ENCODE data around the gene SCFD2. TPM values are rescaled to one million over a fixed set of nuclear protein-coding genes. Genes with fewer than 3 reads are reported as not detected.

Gene SCFD2
- polyA plus RNA-seq, 3 donors: 5.4 to 9.4 (median 6.7) TPM

DNA sequence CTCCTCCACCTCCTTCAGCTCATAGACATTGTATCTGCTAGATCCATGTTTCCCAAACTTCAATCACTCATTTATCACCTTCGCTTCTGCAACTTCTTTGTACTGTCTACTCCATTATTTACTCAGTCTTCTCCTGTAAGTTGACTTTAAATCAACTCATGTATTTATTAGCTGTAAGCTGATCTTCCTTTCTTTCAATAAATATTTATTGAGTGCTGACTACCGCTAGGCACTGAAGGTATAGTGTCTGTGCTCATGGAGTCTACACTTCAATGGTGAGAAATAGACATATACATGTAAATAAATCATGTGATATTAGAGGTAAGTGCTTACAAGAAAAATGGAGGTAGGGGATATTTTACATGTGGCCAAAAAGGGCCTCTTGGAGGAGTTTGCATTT is 429.1 kb downstream of the SCFD2 start:
- intact Hi-C loops (cut with micrococcal nuclease): no loop called here

DNA sequence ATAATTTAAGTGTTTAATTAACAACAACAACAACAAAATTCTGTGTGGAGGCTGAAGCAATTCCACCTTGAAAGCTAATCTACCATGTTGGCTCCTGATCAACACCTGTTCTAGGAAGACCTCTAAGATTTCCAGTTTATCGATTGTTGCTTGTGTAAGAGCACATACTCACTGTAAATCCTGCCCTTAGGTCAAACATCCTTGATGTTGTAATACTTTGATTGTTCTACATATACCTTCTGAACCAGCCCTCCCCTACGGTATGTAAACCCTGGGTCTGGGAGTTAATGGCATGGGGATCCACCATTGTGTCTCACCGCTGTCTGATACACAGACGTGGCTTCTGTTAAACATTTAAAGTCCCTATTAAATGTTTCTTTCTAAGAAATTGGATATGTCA is 430.5 kb downstream of the SCFD2 start:
- no peaks in the 10 kb centered on the region for H3K4me1 Mint-ChIP-seq
- H2AFZ ChIP-seq (ENCODE audit: insufficient read depth, low read depth, low read length, poor library complexity, severe bottlenecking): no peak overlapping the region
- no CpG with 5 or more reads among the region's 4 CpGs for WGBS (ENCODE audit: insufficient coverage)
- no peak overlapping the region for H3K4me3 Mint-ChIP-seq
- no peak overlapping the region for H3K4me2 ChIP-seq (replicated peaks; ENCODE audit: extremely low read depth, low read length, poor library complexity, severe bottlenecking)
- H3K27ac Mint-ChIP-seq: no peak overlapping the region
- H3K4me1 ChIP-seq (ENCODE audit: control insufficient read depth in 1 of 2, insufficient read depth in 2 of 2, low read length in 2 of 2): no peaks in the 10 kb centered on the region
- no peaks in the 10 kb centered on the region for H3K79me2 ChIP-seq (ENCODE audit: insufficient read depth, low read length)
- H3K9me3 ChIP-seq (replicated peaks in 1 of 2; ENCODE audit: control insufficient read depth in 1 of 2, insufficient read depth in 1 of 2, low read length in 2 of 2): no peaks in the 10 kb centered on the region
- no peaks in the 10 kb centered on the region for H3K27me3 ChIP-seq (ENCODE audit: control insufficient read depth in 2 of 2, insufficient read depth in 2 of 2, low read length in 2 of 2)
- H3K9ac ChIP-seq (ENCODE audit: insufficient read depth, low read length, poor library complexity, severe bottlenecking): no peak overlapping the region
- TF ChIP-seq, protein P1, sequence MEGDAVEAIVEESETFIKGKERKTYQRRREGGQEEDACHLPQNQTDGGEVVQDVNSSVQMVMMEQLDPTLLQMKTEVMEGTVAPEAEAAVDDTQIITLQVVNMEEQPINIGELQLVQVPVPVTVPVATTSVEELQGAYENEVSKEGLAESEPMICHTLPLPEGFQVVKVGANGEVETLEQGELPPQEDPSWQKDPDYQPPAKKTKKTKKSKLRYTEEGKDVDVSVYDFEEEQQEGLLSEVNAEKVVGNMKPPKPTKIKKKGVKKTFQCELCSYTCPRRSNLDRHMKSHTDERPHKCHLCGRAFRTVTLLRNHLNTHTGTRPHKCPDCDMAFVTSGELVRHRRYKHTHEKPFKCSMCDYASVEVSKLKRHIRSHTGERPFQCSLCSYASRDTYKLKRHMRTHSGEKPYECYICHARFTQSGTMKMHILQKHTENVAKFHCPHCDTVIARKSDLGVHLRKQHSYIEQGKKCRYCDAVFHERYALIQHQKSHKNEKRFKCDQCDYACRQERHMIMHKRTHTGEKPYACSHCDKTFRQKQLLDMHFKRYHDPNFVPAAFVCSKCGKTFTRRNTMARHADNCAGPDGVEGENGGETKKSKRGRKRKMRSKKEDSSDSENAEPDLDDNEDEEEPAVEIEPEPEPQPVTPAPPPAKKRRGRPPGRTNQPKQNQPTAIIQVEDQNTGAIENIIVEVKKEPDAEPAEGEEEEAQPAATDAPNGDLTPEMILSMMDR (IDR thresholded peaks at IDR 0.05): no peak
- peaks cover 0 to 3% of the 10 kb centered on the region in 2 donors for H3K36me3 Mint-ChIP-seq
- H3K27ac ChIP-seq (ENCODE audit: low read depth in 1 of 2, low read length in 2 of 2): no peak overlapping the region
- H4K20me1 ChIP-seq (ENCODE audit: insufficient read depth, low read length): no peaks in the 10 kb centered on the region
- intact Hi-C loops (cut with micrococcal nuclease): no loop called here
- H3K27me3 Mint-ChIP-seq (ENCODE audit: low read depth in 3 of 3): no peaks in the 10 kb centered on the region
- H3K36me3 ChIP-seq (replicated peaks in 1 of 2; ENCODE audit: control insufficient read depth in 1 of 2, insufficient read depth in 2 of 2, low read length in 2 of 2): no peaks in the 10 kb centered on the region
- no peak overlapping the region for H3K4me3 ChIP-seq (replicated peaks in 1 of 3; ENCODE audit: low read depth in 2 of 3, low read length in 3 of 3)
- peaks cover 0 to 3% (median 0%) of the 10 kb centered on the region in 7 donors for H3K9me3 Mint-ChIP-seq
- no peak for DNase-seq

More for the DNA sequence above, 429.1 kb downstream of the SCFD2 start:
- TF ChIP-seq, protein P1 (IDR thresholded peaks at IDR 0.05): no peak
- H3K4me3 ChIP-seq (replicated peaks in 1 of 3; ENCODE audit: low read depth in 2 of 3, low read length in 3 of 3): no peak overlapping the region
- H3K4me2 ChIP-seq (replicated peaks; ENCODE audit: extremely low read depth, low read length, poor library complexity, severe bottlenecking): no peak overlapping the region
- H4K20me1 ChIP-seq (ENCODE audit: insufficient read depth, low read length): no peaks in the 10 kb centered on the region
- no peaks in the 10 kb centered on the region for H3K9me3 ChIP-seq (replicated peaks in 1 of 2; ENCODE audit: control insufficient read depth in 1 of 2, insufficient read depth in 1 of 2, low read length in 2 of 2)
- H3K36me3 ChIP-seq (replicated peaks in 1 of 2; ENCODE audit: control insufficient read depth in 1 of 2, insufficient read depth in 2 of 2, low read length in 2 of 2): no peaks in the 10 kb centered on the region
- H3K4me1 ChIP-seq (ENCODE audit: control insufficient read depth in 1 of 2, insufficient read depth in 2 of 2, low read length in 2 of 2): no peaks in the 10 kb centered on the region
- H2AFZ ChIP-seq (ENCODE audit: insufficient read depth, low read depth, low read length, poor library complexity, severe bottlenecking): no peak overlapping the region
- no peak overlapping the region for H3K9ac ChIP-seq (ENCODE audit: insufficient read depth, low read length, poor library complexity, severe bottlenecking)
- WGBS (ENCODE audit: insufficient coverage): no CpG with 5 or more reads among the region's 2 CpGs
- Mint-ChIP-seq H3K4me1 (no peaks in the 10 kb centered on the region), H3K4me3 (no peak overlapping the region), H3K27me3 (ENCODE audit: low read depth in 3 of 3) (no peaks in the 10 kb centered on the region), H3K9me3 (peaks cover 0 to 3% (median 0%) of the 10 kb centered on the region in 7 donors), H3K36me3 (peaks cover 0 to 3% of the 10 kb centered on the region in 2 donors), H3K27ac (no peak overlapping the region)
- no peak for DNase-seq
- H3K79me2 ChIP-seq (ENCODE audit: insufficient read depth, low read length): no peaks in the 10 kb centered on the region
- no peak overlapping the region for H3K27ac ChIP-seq (ENCODE audit: low read depth in 1 of 2, low read length in 2 of 2)
- no peaks in the 10 kb centered on the region for H3K27me3 ChIP-seq (ENCODE audit: control insufficient read depth in 2 of 2, insufficient read depth in 2 of 2, low read length in 2 of 2)
